Measurements from ENCODE around the gene TTC31.

The TTC31 gene

DNA sequence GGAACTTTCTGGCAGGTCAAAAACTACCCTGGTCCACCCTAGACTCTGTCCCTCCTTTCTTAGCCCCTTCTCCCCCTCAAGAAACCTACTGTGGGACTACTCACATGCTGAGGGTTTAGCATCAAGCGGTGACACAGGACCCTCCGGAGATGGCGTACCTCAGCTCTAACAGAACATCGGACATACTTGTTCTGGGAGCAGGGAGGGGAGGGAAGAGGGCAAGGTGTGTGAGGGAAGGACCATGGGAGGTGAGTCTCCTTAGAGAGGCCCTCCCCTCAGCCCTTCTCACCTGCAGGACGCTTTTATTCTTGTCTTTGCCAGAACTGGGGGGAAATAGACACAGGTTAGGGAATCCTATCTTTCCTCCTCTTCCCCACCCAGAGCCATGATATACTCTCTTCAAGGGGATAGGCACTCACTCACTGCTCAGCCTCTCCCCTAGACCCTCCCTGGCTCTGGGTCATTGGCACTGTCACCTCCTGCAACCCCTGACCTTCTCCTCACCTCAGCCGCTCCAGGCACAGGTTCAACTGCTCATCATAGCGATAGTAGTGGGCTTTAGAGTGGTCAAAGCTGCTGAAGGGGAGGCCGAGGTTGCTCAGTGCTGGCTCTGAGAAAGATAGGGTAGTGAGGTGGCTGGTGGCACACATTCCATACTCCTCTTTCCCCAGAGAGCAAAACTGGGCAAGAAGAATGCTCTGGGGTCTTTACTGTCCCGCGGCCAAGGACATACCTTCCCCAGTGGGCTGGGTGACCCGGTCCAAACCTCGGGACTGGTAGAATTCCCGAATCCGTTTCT lies 22.8 kb downstream of the TTC31 start:
- no peak for DNase-seq (ENCODE audit: low spot score)

DNA sequence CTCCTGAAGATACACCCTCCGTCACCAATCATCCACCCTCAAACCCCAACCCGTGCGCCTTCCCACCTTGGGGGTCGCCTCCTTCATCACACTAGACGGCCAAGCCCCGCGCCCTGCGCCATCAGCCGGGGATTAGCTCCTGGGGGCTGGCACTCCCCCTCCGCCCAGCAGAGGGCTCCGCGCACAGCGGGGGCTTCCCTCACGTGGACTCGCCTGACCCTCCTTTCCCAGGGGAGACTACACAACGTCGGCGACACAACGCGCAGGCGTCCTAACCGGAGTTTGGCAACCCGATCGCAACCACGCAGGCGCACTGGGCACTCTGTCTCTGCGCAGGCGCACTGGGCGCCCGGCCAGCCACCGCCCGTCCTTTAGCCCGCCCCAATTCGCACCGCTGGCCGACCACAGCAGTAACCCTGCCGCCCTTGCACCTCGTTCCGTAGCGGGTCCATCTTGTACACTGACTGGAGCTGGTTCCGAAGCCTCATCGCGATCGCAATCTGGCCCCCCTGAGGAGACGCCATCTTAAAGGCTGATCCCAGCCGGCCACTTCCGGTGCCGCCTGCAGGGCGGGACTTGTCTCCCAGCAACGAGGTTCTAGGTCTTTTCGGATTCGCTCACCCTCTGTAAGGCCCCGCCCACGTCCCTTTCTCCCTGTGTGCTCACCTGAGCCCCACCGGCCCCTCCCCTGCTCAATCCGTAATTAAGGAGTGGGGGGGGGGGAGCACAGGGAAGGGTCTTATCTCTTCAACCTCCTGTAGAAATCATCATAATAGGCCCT lies 24.5 kb downstream of the TTC31 start, which contains the start of gene PCGF1:
Gene PCGF1 (minus strand): TSS at position 551 of the 781 bp plus-strand sequence. CDS start 27 bp downstream, at position 524.
- DNase-seq (ENCODE audit: low spot score): peak; percentile 98

DNA sequence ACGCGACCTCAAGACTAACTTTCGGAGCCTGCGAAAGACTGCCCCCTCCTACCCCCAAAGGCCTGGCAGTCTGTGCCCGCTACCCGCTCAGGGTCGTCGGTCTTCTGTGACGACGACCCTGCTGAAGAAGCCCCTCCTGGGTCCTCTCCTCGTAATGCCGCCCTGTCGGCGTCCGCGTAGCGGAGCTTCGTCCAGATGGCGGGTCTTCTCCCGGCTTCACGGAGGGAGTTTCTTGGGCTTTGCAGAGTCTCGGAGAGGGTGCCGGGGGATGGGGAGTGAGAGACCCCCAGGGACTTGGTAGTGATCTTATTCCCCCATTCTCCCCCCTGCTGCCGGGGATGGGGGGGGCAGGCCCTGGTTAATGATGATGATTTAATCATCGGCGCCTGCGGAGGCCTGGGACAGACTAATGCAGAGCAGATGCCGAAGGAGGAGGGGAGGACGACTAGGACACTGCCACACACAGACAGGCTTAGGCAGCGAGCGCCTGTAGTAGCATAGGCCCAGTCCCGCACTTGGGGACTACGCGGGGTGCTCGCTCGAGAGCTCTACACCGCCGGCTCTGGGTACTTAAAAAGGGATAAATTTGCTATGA lies 25.1 kb downstream of the TTC31 start:
- peak; percentile 81 for DNase-seq (ENCODE audit: low spot score)

DNA sequence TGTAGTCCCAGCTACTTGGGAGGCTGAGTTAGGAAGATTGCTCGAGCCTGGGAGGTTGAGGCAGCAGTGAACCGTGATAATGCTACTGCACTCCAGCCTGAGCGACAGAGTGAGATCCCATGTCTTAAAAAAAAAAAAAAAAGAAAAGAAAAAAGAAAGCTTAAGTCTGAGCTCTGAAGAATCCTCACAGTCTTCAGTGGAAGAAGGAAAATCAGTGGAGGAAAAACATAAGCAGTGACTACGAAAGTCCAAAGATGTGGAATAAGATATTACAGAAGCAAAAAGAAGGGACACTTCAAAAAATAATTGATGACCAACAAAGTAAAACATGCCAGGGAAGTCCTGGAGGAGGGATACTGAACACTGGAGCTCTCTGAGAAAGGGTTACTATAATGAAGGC lies 27.4 kb downstream of the TTC31 start:
- no peak for DNase-seq (ENCODE audit: low spot score)

DNA sequence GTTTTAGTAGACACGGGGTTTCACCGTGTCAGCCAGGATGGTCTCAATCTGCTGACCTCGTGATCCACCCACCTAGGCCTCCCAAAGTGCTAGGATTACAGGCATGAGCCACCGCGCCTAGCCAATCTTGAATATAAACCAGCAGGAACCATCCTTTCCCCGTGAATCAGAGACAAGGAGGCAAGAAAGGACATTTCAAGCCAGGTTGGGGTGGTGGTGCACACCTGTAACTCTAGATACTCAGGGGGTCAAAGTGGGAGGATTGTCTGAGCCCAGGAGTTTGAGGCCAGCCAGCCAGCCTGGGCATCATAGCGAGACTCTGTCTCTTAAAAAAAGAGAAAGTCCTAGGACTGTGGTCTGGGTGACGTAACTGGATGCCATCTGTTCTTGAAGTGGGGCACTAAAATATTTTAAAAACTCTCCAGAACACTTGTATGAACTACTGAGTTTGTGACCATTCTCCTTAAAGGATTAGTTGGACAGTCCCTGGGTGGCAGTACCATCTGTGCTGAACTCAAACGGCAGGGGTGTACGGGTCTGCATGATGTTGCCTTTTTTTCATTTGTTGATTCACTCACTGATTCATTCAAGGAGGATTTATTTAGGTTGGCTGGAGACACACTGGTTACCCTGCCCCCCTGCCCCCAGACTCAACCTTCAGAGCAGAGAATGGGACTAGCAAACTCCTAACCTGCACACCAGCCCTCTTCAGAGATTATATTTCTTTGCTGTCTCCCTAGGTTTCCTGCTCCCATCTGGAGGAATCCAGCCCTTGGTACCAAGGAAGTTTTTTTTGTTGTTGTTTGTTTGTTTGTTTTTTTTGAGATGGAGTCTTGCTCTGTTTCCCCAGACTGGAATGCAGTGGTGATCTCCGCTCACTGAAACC lies 28.5 kb downstream of the TTC31 start:
- DNase-seq (ENCODE audit: low spot score): no peak

DNA sequence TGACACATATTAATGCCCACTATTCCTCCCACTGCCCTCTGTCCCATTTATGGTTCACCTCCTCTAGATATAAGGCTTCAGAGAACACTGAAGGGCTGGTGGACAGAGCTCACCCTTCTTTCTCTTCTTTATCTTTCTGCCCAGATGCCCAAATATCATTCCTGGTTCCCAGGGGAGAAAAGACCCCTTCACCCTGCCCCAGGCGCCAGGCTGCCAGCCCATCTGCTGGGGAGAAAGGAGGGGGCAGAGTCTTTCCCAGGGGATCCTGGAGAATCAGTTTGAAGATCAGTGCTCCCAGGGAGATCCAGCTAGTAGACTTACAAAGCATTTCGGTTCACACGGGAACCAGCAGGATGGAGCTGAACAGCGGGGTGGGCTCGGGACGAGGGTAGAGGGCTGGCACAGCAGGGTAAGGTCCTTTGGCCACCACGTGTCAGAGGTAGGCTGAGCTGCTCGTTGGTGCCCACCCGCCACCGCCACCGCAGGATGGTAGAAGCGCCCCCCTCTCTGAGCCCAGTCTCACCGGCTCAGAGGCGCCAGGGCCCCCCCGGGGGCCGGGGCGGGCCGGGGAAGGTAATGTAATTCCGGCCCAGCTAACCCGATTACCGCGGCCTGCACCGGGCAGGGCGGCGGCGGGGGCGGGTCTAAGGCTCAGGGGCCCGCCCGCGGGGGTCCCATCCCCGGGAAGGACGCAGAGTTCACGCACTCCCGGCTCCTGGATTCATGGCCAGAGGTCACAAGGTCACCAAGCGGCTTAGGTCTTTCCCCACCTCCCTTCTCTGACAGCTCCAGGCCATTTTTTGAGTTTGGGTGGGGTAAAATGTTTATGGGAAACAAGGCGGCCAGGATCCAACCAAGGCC lies 30.1 kb downstream of the TTC31 start:
- DNase-seq (ENCODE audit: low spot score): no peak

DNA sequence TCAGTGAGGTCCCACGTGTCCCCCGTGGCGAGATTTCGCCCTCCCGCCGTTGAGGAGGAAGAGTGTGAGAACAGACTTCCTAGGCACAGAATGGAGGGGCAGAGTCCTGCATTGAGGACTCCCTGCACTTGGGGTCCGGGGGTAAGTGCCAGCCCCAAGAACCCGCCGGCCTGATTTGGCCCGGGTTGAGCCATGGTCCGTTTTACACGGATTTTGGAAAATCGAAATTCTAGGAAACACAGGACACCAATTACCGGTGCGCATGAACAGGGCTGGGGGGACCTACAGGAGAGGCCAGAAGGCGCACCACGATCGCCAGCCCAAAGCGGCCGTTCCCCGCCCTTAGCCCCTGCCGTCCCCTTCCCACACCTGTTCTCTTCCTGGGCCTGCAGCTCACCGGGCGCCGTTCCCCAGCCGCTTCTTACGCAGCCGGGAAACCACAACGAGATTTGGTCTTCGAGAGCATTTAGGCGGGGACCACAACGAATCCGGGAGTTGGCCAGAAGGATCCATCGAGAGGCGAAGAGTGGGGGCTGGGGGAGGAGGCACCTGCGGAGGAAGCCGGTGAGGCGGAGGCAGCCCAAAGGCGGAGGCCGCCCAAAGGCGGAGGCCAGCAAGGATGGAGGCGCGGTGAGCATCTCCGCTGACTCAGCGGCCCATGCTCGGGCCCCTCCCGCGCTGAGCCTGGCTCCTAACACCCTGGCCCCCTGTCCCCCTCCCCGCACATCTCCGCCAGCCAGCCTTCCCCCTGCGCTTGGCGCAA lies 30.9 kb downstream of the TTC31 start:
- DNase-seq (ENCODE audit: low spot score): peak; percentile 19

DNA sequence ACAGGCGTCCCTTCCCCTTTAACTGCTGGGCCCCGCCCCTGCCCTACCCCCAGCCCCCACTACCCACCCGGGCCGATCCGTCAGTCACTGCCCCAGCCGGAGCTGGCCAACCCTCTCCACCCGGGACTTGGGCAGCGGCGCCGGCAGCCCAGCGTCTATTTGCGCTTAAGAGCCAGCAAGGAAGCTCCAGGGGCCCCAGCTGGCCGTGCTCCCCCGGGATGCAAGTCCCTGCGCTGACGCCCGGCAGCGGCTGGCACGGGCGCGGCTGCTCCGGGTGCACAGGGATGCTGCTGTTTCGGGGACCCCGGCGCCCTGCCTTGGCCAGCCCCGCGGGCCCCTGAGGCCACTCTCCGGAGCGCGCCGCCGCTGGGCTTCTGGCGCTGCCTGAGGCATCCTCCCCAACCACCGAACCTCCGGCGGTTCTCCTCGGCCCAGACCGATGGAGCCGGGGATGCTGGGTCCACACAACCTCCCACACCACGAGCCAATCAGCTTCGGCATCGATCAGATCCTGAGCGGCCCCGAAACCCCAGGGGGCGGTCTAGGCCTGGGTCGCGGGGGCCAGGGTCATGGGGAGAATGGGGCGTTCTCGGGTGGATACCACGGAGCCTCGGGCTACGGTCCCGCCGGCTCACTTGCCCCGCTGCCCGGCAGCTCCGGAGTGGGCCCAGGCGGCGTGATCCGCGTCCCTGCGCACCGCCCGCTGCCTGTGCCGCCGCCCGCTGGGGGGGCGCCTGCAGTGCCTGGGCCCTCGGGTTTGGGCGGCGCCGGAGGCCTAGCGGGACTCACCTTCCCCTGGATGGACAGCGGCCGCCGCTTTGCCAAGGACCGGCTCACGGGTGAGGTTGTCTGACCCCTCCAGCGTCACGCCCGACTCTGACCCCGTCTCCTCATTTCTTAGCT lies 31.7 kb downstream of the TTC31 start, which contains the start of gene TLX2:
Gene TLX2 (plus strand): TSS at position 83 of the 903 bp plus-strand sequence. CDS start 357 bp downstream, at position 440.
- peak; percentile 23 for DNase-seq (ENCODE audit: low spot score)

DNA sequence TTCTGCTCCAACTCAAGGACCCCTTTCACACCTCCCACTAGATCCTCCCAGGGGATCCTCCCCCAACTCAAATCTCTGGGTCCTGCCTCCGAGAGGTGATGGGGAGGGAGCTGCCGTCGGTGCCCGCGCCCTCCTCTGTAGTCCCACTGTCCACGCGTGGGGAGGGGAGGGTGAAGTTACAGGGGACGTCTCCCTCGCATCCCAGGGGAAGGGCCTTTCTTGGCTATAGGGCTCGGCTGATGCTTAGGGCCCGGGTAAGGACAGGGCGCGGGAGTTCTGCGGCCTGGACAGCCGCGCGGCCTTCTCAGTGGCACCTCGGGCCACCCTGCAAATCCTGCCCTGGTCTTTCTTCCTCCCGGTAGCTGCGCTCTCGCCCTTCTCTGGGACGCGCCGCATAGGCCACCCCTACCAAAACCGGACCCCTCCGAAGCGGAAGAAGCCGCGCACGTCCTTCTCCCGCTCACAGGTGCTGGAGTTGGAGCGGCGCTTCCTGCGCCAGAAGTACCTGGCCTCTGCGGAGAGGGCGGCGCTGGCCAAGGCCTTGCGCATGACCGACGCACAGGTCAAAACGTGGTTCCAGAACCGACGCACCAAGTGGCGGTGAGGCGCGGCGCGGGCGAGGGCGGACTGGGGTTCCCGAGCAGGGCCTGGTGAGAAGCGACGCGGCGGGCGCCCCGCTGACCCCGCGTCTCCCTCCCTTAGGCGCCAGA lies 32.5 kb downstream of the TTC31 start:
- no peak for DNase-seq (ENCODE audit: low spot score)

DNA sequence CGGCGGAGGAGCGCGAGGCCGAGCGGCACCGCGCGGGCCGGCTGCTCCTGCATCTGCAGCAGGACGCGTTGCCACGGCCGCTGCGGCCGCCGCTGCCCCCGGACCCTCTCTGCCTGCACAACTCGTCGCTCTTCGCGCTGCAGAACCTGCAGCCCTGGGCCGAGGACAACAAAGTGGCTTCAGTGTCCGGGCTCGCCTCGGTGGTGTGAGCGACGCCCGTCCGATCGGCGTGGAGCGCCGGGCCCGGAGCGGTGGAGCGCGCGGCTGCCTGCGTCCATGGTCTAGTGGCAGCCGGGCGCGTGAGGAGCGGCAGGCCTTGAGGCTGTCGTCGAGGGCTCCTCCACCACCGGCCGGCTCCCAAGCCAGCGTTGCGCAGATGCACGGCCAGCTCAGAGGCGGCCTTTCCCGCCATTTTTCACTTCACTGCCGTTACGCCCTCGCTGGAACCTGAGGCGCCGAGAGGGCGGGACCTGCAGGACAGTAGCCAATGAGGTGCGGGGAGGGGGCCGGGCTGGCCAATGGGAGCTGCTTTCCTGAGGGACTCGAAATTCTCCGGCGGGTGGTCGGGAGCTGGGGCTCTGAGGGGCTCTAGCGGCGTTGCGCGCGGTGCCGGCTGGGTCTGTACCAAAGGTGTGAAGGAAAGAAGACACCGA lies 33.2 kb downstream of the TTC31 start:
- peak; percentile 86 for DNase-seq (ENCODE audit: low spot score)

GRCh38 chr2:74516650-74517049 lies 33.8 kb downstream of the TTC31 start:
- no peak for DNase-seq (ENCODE audit: low spot score)

- no peak for DNase-seq (ENCODE audit: low spot score)
Measured at GRCh38 chr2:74522516-74522915, 39.6 kb downstream of the TTC31 start.

DNA sequence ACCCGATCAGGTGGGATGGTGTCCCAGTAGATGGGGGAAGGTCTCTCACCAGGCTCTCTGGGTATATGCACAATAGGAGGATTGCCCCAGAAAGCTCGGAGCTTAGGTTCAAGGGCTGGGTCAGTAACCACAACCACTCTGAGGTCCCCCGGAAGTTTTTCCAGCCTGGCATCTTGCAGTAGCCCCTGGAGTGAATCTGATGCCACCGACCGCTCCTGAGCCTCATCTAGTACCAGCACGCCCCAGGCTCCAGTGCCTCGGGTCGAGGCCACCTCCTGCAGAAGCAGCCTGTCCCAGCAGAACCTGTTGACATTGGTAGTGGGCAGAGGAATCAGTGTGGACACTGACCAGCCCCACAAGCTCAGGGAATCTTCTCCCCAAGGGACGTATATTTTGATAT lies 41.1 kb downstream of the TTC31 start:
- DNase-seq (ENCODE audit: low spot score): no peak

- DNase-seq (ENCODE audit: low spot score): no peak
Measured at GRCh38 chr2:74524955-74525716, 42.3 kb downstream of the TTC31 start.

DNA sequence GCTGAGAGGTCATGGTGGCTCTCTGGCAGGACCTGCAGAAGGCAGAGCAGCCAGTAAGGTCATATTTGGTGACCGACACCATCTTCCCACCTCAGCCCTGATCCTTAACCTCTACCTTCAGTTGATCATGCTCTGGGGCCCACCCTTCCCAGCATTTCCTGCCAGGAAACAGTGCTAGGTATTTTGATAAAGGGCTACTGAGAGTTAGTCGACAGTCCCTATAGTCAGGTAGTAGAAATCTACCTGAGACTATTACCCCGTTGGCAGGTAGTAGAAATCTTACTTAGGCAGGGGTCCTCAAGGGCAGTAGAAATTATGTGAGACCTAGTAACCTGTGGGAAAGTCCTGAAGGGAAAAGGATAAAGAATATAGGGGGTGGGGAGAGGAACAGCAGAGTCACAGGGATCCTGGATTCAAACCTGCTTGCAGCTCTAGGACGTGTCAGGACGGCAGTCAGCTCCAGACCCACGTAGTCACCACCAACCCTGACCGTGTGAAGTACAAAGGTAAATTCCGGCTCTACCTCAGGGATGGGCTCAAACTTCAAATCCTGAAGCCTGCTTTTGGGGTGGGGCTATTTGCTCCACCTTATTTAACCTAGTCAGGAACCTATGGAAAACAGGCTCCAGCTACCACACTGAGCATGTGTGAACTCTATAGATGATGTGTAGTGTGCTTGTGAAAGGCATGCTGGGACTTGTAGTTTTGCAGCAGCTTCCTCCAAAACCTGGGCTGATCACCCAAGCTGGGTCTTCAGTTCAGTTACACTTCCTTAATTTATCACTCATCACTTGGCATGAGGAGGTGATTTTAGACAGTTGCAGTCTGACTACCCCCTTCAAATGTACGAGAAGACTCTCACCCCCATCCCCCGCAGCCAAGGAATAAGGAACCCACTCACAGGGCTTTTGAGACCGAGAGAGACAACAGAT lies 43.1 kb downstream of the TTC31 start, which contains the start of gene DQX1:
Gene DQX1 (minus strand): TSS at position 515 of the 932 bp plus-strand sequence. CDS start 502 bp downstream, at position 13.
- DNase-seq (ENCODE audit: low spot score): no peak
